ENCODE data around the gene NFASC.

NFASC gene

GRCh38 chr1:204927673-204928641 is 57.3 kb downstream of the NFASC start:
- peak overlapping the region; percentile 83 for H3K27ac ChIP-seq (ENCODE audit: low read depth, low read length)
- H3K9me3 ChIP-seq (ENCODE audit: control insufficient read depth, insufficient read depth, low read length), result no peaks in the 10 kb centered on the region
- H3K9ac ChIP-seq (ENCODE audit: low read depth, low read length), result no peak overlapping the region
- H3K4me3 ChIP-seq (ENCODE audit: low read depth, low read length), result no peak overlapping the region
- peaks cover 76% of the 10 kb centered on the region for H3K4me1 ChIP-seq (ENCODE audit: control insufficient read depth, insufficient read depth, low read length)
- H3K27me3 ChIP-seq (ENCODE audit: control insufficient read depth, insufficient read depth, low read length), result no peaks in the 10 kb centered on the region
- H3K36me3 ChIP-seq (ENCODE audit: control insufficient read depth, insufficient read depth, low read length), result no peaks in the 10 kb centered on the region

- Histone ChIP-seq H3K9ac (ENCODE audit: low read depth, low read length) (no peak overlapping the region), H3K36me3 (ENCODE audit: control insufficient read depth, insufficient read depth, low read length) (no peaks in the 10 kb centered on the region), H3K27ac (ENCODE audit: low read depth, low read length) (peak overlapping the region; percentile 83), H3K4me1 (ENCODE audit: control insufficient read depth, insufficient read depth, low read length) (peaks cover 67% of the 10 kb centered on the region), H3K9me3 (ENCODE audit: control insufficient read depth, insufficient read depth, low read length) (no peaks in the 10 kb centered on the region), H3K27me3 (ENCODE audit: control insufficient read depth, insufficient read depth, low read length) (no peaks in the 10 kb centered on the region), H3K4me3 (ENCODE audit: low read depth, low read length) (no peak overlapping the region)
These were observed 58.2 kb downstream of the NFASC start for GRCh38 chr1:204928671-204929486.

GRCh38 chr1:204929487-204930154 is 59.0 kb downstream of the NFASC start:
- Histone ChIP-seq H3K9ac (ENCODE audit: low read depth, low read length) (no peak overlapping the region), H3K27me3 (ENCODE audit: control insufficient read depth, insufficient read depth, low read length) (no peaks in the 10 kb centered on the region), H3K9me3 (ENCODE audit: control insufficient read depth, insufficient read depth, low read length) (no peaks in the 10 kb centered on the region), H3K36me3 (ENCODE audit: control insufficient read depth, insufficient read depth, low read length) (no peaks in the 10 kb centered on the region), H3K4me1 (ENCODE audit: control insufficient read depth, insufficient read depth, low read length) (peaks cover 61% of the 10 kb centered on the region), H3K27ac (ENCODE audit: low read depth, low read length) (peak overlapping the region; percentile 83), H3K4me3 (ENCODE audit: low read depth, low read length) (no peak overlapping the region)

- Histone ChIP-seq H3K9ac (ENCODE audit: low read depth, low read length) (no peak overlapping the region), H3K36me3 (ENCODE audit: control insufficient read depth, insufficient read depth, low read length) (no peaks in the 10 kb centered on the region), H3K4me3 (ENCODE audit: low read depth, low read length) (no peak overlapping the region), H3K4me1 (ENCODE audit: control insufficient read depth, insufficient read depth, low read length) (peaks cover 55% of the 10 kb centered on the region), H3K9me3 (ENCODE audit: control insufficient read depth, insufficient read depth, low read length) (no peaks in the 10 kb centered on the region), H3K27ac (ENCODE audit: low read depth, low read length) (no peak overlapping the region), H3K27me3 (ENCODE audit: control insufficient read depth, insufficient read depth, low read length) (no peaks in the 10 kb centered on the region)
These were observed 59.5 kb downstream of the NFASC start for GRCh38 chr1:204930155-204930523.

- no peaks in the 10 kb centered on the region for H3K27me3 ChIP-seq (ENCODE audit: control insufficient read depth, insufficient read depth, low read length)
- H3K9ac ChIP-seq (ENCODE audit: low read depth, low read length), result no peak overlapping the region
- no peaks in the 10 kb centered on the region for H3K9me3 ChIP-seq (ENCODE audit: control insufficient read depth, insufficient read depth, low read length)
- H3K27ac ChIP-seq (ENCODE audit: low read depth, low read length), result no peak overlapping the region
- H3K36me3 ChIP-seq (ENCODE audit: control insufficient read depth, insufficient read depth, low read length), result no peaks in the 10 kb centered on the region
- no peak overlapping the region for H3K4me3 ChIP-seq (ENCODE audit: low read depth, low read length)
- H3K4me1 ChIP-seq (ENCODE audit: control insufficient read depth, insufficient read depth, low read length), result peaks cover 48% of the 10 kb centered on the region
These were observed 60.7 kb downstream of the NFASC start for GRCh38 chr1:204931313-204931712.

GRCh38 chr1:204931768-204932572 is 61.3 kb downstream of the NFASC start:
- Histone ChIP-seq H3K36me3 (ENCODE audit: control insufficient read depth, insufficient read depth, low read length) (no peaks in the 10 kb centered on the region), H3K27ac (ENCODE audit: low read depth, low read length) (no peak overlapping the region), H3K4me3 (ENCODE audit: low read depth, low read length) (no peak overlapping the region), H3K9ac (ENCODE audit: low read depth, low read length) (no peak overlapping the region), H3K4me1 (ENCODE audit: control insufficient read depth, insufficient read depth, low read length) (peaks cover 47% of the 10 kb centered on the region), H3K9me3 (ENCODE audit: control insufficient read depth, insufficient read depth, low read length) (no peaks in the 10 kb centered on the region), H3K27me3 (ENCODE audit: control insufficient read depth, insufficient read depth, low read length) (no peaks in the 10 kb centered on the region)

- Histone ChIP-seq H3K9ac (ENCODE audit: low read depth, low read length) (no peak overlapping the region), H3K9me3 (ENCODE audit: control insufficient read depth, insufficient read depth, low read length) (no peaks in the 10 kb centered on the region), H3K4me3 (ENCODE audit: low read depth, low read length) (no peak overlapping the region), H3K27ac (ENCODE audit: low read depth, low read length) (no peak overlapping the region), H3K4me1 (ENCODE audit: control insufficient read depth, insufficient read depth, low read length) (peaks cover 41% of the 10 kb centered on the region), H3K27me3 (ENCODE audit: control insufficient read depth, insufficient read depth, low read length) (no peaks in the 10 kb centered on the region), H3K36me3 (ENCODE audit: control insufficient read depth, insufficient read depth, low read length) (no peaks in the 10 kb centered on the region)
These were observed 61.9 kb downstream of the NFASC start for GRCh38 chr1:204932573-204932909.

GRCh38 chr1:204935155-204935554 is 64.5 kb downstream of the NFASC start:
- no peaks in the 10 kb centered on the region for H3K36me3 ChIP-seq (ENCODE audit: control insufficient read depth, insufficient read depth, low read length)
- no peak overlapping the region for H3K9ac ChIP-seq (ENCODE audit: low read depth, low read length)
- H3K4me1 ChIP-seq (ENCODE audit: control insufficient read depth, insufficient read depth, low read length), result peaks cover 17% of the 10 kb centered on the region
- H3K27me3 ChIP-seq (ENCODE audit: control insufficient read depth, insufficient read depth, low read length), result no peaks in the 10 kb centered on the region
- no peak overlapping the region for H3K27ac ChIP-seq (ENCODE audit: low read depth, low read length)
- no peak overlapping the region for H3K4me3 ChIP-seq (ENCODE audit: low read depth, low read length)
- no peaks in the 10 kb centered on the region for H3K9me3 ChIP-seq (ENCODE audit: control insufficient read depth, insufficient read depth, low read length)

GRCh38 chr1:204936765-204937164 is 66.1 kb downstream of the NFASC start:
- Histone ChIP-seq H3K9ac (ENCODE audit: low read depth, low read length) (no peak overlapping the region), H3K4me3 (ENCODE audit: low read depth, low read length) (no peak overlapping the region), H3K4me1 (ENCODE audit: control insufficient read depth, insufficient read depth, low read length) (peaks cover 10% of the 10 kb centered on the region), H3K27me3 (ENCODE audit: control insufficient read depth, insufficient read depth, low read length) (no peaks in the 10 kb centered on the region), H3K36me3 (ENCODE audit: control insufficient read depth, insufficient read depth, low read length) (no peaks in the 10 kb centered on the region), H3K27ac (ENCODE audit: low read depth, low read length) (no peak overlapping the region), H3K9me3 (ENCODE audit: control insufficient read depth, insufficient read depth, low read length) (no peaks in the 10 kb centered on the region)

- H3K4me3 ChIP-seq (ENCODE audit: low read depth, low read length), result no peak overlapping the region
- H3K27me3 ChIP-seq (ENCODE audit: control insufficient read depth, insufficient read depth, low read length), result no peaks in the 10 kb centered on the region
- H3K4me1 ChIP-seq (ENCODE audit: control insufficient read depth, insufficient read depth, low read length), result peaks cover 6% of the 10 kb centered on the region
- no peak overlapping the region for H3K27ac ChIP-seq (ENCODE audit: low read depth, low read length)
- H3K9ac ChIP-seq (ENCODE audit: low read depth, low read length), result no peak overlapping the region
- no peaks in the 10 kb centered on the region for H3K36me3 ChIP-seq (ENCODE audit: control insufficient read depth, insufficient read depth, low read length)
- no peaks in the 10 kb centered on the region for H3K9me3 ChIP-seq (ENCODE audit: control insufficient read depth, insufficient read depth, low read length)
These were observed 67.2 kb downstream of the NFASC start for GRCh38 chr1:204937901-204938300.
